HAP-1 (cell line): ENCODE data around the gene NOX4.

ENCODE experiments used
- DNase-seq, 2 experiments: peaks; one replicate each; pipeline ENCODE4 v3.0.0-alpha.2; 2016 to 2020; ENCODE audit warnings: low spot score in 2 of 2
- H3K27me3 ChIP-seq: fragments of 250-450 bp; sonication (Bioruptor Pico); 2 replicates; pipeline ENCODE4 v1.5.1; 2020; ENCODE audit warnings: low read depth, mild to moderate bottlenecking, moderate library complexity
- H3K36me3 ChIP-seq: fragments of 250-450 bp; sonication (Bioruptor Pico); replicated peaks from 2 replicates; pipeline ENCODE4 v1.5.1; 2020; ENCODE audit warnings: mild to moderate bottlenecking
- H3K4me1 ChIP-seq: fragments of 250-450 bp; sonication (Bioruptor Pico); 2 replicates; pipeline ENCODE4 v1.5.1; 2020; ENCODE audit warnings: mild to moderate bottlenecking
- H3K4me3 ChIP-seq: fragments of 250-450 bp; sonication (Bioruptor Pico); 2 replicates; pipeline ENCODE4 v1.5.1; 2020; ENCODE audit warnings: mild to moderate bottlenecking, moderate library complexity
- H3K9me3 ChIP-seq: fragments of 250-450 bp; sonication (Bioruptor Pico); 2 replicates; pipeline ENCODE4 v1.5.1; 2020; ENCODE audit warnings: mild to moderate bottlenecking, moderate library complexity
- in situ Hi-C: fragments of 300-500 bp; cut with MboI; formaldehyde crosslinking; loops from 3 replicates; pipeline ENCODE4 v1.14.3; 2020; ENCODE audit warnings: low sequenced_read_pairs, inconsistent platforms, mixed read lengths

NOX4 gene

DNA sequence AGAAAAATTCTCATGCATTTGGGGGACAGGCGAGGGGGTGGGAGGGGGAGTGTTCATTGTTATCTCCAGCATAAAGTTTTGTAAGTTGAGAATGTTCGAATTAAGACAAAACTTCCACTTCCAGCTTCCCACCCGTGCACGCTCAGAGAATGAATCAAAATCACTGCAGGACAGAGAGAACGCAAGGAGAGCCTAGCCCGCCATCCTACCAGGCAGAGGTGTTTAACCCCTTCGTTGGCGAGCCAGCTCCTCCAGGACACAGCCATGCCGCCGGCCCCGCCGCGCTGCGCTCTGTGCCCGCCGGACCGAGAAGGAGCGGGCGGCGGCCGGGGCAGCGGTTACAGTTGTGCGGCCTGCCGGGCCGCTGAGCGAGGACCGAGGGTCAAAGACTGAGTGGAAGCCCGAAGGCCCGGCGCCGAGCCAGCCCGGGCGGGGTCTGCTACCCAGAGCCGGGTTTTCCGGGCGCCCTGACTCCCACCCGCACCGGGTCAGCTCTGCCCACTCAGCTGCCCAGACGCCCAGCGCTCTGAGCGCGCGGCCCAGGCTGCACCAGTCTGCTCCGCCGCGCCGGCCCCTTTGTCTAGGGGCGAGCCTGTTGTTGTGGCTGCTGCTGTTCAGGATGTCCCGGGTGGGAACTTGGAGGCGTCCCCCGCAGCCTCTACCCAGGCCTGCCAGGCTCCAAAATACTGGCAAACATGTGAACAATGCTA lies at the start of gene NOX4:
NOX4 (minus strand) TSS at position 395 of the 710 bp plus-strand sequence; CDS start at position 266, 129 bp downstream.
- no peaks in the 10 kb centered on the region for H3K9me3 ChIP-seq
- in situ Hi-C loops: no loop called here
- H3K36me3 ChIP-seq: no peaks in the 10 kb centered on the region
- H3K4me3 ChIP-seq: no peak within 1 kb of the TSS
- H3K4me1 ChIP-seq: no peaks in the 10 kb centered on the region
- no peak for DNase-seq
- H3K27me3 ChIP-seq: peaks cover 29% of the 10 kb centered on the region

DNA sequence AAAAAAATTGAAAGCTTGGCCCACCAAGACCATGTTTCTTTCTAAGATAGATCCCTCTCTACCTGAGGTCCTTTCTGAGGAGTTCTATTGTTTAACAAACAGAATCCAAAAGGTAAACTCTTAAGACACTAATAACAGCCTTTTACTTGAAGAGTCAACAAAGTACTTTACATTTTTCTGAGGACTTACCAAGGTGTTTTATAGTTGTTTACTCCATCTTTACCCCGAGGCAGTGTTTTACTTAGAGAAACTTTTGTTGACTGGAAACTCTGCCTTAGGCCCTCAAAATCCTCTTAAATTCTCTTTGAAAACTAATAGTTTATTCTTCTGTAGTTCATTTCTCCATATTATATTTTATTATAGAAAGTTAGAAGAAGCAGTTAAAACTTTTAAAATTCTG lies 49.7 kb upstream of the NOX4 start:
- DNase-seq: no peak
- Histone ChIP-seq H3K4me3 (no peak overlapping the region), H3K4me1 (no peaks in the 10 kb centered on the region), H3K9me3 (no peaks in the 10 kb centered on the region), H3K27me3 (no peaks in the 10 kb centered on the region), H3K36me3 (no peaks in the 10 kb centered on the region)
- in situ Hi-C loops: no loop called here

DNA sequence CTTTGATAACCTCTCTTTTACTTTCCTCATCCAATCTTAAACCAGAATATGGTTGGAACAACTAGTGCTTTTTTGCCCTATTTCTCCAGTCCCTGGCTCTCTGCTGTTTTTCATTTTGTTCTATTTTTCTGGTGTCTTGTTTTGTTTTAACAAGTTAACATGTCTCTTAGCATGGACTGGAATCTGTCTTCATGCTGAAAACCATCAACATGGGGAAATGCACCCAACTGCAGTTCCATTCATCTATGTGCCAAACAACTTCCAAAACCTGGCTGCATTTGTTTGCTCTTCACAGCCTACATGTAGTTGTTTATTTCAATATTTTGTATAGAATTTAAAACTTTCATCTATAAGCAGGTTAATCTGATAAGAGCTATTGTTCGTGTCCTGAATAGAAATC lies 46.8 kb upstream of the NOX4 start:
- Histone ChIP-seq H3K9me3 (no peaks in the 10 kb centered on the region), H3K4me3 (no peak overlapping the region), H3K4me1 (no peaks in the 10 kb centered on the region), H3K27me3 (no peaks in the 10 kb centered on the region), H3K36me3 (no peaks in the 10 kb centered on the region)
- DNase-seq: no peak
- in situ Hi-C loops: no loop called here

DNA sequence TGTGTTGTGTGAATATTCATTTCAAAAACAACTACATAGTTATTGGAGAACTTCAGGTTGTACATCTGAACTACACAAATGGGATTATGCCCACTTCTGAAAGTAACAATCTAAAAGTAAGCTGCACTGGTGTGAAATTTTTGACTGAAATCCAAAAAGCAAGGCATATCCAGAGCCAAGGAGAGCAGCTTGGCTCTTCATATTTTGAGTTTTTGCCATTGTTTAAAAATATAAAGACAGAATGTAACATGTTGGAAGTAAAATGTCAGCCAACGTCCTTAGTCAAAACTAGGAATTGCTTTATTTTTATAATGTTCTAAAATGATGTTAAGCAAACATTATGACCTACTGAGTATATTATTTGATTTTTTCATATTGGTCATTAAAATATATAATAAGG lies 45.8 kb upstream of the NOX4 start:
- H3K27me3 ChIP-seq: no peaks in the 10 kb centered on the region
- in situ Hi-C loops: no loop called here
- no peaks in the 10 kb centered on the region for H3K9me3 ChIP-seq
- DNase-seq: no peak
- H3K36me3 ChIP-seq: no peaks in the 10 kb centered on the region
- H3K4me1 ChIP-seq: no peaks in the 10 kb centered on the region
- H3K4me3 ChIP-seq: no peak overlapping the region

DNA sequence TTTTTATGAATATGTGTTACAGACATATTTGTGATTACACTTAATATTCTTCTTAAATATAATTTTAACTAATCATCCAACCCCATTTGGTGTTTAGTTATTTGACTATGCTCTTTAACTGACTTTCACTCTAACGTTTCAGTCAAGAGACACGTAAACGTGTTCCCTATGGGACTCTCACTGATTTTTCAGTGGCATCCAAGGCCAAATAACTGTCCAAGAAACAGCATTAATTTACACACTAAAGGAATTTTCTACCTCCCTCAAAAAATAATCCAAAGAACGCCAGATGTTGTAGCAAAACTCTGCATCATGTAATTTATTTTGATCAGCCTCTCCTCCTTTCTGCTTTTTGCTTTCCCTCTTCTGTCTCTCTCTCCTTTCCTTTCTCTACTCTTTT lies 44.0 kb upstream of the NOX4 start:
- Histone ChIP-seq H3K9me3 (no peaks in the 10 kb centered on the region), H3K36me3 (no peaks in the 10 kb centered on the region), H3K4me3 (no peak overlapping the region), H3K27me3 (no peaks in the 10 kb centered on the region), H3K4me1 (no peaks in the 10 kb centered on the region)
- no peak for DNase-seq
- in situ Hi-C loops: no loop called here

DNA sequence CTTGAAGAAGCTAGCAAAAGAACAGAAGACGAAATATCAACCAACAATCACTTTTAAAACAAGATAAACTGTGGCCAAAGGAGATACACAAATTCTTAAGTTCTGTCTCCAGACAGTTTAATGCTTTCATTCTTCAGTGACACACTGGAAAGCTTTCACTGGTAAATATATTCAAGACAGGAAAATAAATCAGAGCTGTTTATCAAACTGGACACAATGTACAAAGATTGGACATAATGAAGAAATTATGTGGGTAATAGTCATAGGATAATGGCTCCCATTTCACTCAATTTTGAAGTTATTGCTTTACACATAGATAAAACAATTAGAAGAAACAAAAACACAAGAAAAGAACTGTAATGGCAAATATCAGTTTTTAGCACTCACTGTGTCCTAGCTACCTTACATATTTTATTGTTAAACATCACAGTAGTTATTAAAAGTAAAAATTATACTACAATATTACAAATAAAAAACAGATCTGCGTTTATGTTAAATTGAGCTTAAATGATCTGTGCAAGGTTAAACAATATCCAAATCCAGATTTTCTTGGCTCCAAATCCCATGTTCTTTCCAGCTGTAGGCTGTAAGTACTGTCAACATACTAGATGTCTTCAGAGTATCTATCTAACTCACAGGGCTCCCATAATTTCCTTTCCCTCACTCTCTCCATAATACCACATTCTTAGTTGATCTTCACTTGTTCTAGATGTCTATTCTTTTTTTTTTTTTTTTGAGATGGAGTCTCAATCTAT lies 38.6 kb upstream of the NOX4 start:
- no peak for DNase-seq
- no peaks in the 10 kb centered on the region for H3K9me3 ChIP-seq
- H3K36me3 ChIP-seq: no peaks in the 10 kb centered on the region

DNA sequence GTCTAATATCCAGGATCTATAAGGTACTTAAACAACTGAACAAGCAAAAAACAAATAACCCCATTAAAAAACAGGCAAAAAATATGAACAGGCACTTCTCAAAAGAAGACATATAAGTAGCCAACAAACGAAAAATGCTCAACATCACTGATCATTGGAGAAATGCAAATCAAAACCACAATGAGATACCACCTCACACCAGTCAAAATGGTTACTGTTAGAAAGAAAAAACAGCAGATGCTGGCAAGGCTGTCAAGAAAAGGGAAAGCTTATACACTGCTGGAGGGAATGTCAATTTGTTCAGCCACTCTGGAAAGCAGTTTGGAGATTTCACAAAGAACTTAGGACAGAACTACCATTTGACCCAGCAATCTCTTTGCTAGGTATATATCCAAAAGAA lies 30.6 kb upstream of the NOX4 start:
- no peaks in the 10 kb centered on the region for H3K27me3 ChIP-seq
- DNase-seq: no peak
- H3K4me3 ChIP-seq: no peak overlapping the region
- H3K4me1 ChIP-seq: no peaks in the 10 kb centered on the region
- H3K9me3 ChIP-seq: no peaks in the 10 kb centered on the region
- no peaks in the 10 kb centered on the region for H3K36me3 ChIP-seq
- in situ Hi-C loops: no loop called here

More for the DNA sequence above, 38.6 kb upstream of the NOX4 start:
- H3K4me1 ChIP-seq: no peaks in the 10 kb centered on the region
- H3K27me3 ChIP-seq: no peaks in the 10 kb centered on the region
- in situ Hi-C loops: no loop called here
- H3K4me3 ChIP-seq: no peak overlapping the region

DNA sequence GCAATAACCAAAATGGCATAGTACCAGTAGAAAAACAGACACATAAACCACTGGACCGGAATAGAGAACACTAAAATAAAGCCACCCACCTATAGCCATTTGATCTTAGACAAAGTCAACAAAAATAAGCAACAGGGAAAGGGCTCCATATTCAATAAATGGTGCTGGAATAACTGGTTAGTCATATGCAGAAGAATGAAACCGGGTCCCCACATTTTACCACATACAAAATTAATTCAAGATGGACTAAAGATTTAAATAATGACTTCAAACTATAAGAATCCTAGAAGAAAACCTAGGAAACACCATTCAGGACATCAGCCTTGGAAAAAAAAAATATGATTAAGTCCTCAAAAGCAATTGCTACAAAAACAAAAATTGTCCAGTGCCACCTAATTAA lies 30.1 kb upstream of the NOX4 start:
- H3K27me3 ChIP-seq: no peaks in the 10 kb centered on the region
- H3K4me1 ChIP-seq: no peaks in the 10 kb centered on the region
- no peaks in the 10 kb centered on the region for H3K9me3 ChIP-seq
- H3K4me3 ChIP-seq: no peak overlapping the region
- H3K36me3 ChIP-seq: no peaks in the 10 kb centered on the region
- in situ Hi-C loops: no loop called here
- DNase-seq: no peak

DNA sequence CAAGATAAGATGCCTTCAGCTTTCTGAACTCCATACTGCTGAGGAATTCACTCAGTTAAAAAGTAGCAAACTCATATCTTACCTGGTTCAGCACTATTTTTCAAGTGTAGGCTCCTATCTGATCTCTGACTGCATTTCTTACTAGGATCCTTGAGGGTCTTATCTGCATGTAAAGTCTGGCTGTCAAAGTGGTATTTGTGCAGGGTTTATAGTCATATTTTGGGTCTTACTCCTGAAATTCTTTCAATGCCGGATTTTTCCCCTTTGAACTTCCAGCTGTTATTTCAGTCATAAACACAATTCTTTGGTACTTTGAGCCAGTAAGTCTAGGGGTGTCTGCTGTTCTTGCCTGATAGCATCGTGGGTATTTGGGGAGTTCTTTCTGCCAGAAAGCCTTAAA lies 25.3 kb upstream of the NOX4 start:
- DNase-seq: no peak
- Histone ChIP-seq H3K27me3 (no peaks in the 10 kb centered on the region), H3K36me3 (no peaks in the 10 kb centered on the region), H3K9me3 (no peaks in the 10 kb centered on the region), H3K4me1 (no peaks in the 10 kb centered on the region), H3K4me3 (no peak overlapping the region)
- in situ Hi-C loops: no loop called here

DNA sequence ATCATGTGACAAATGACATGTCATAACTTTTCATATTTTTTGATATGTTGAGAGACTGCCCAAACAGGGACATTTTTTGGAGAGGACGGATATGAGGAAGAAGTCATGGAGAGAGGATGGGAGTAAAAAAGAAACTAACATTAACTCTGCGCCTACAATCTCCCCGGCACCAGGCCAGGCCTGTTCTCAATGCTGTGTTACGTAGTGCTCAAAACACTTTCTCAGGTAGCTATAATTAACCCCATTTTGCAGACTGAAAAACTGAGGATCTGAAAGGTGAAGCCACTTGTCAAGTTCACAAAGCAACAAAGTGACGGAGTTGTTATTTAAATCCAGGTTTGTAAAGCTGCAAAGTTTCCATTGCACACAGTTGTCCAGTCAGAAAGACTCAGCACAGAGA lies 17.4 kb upstream of the NOX4 start:
- Histone ChIP-seq H3K9me3 (no peaks in the 10 kb centered on the region), H3K4me3 (no peak overlapping the region), H3K27me3 (no peaks in the 10 kb centered on the region), H3K36me3 (no peaks in the 10 kb centered on the region), H3K4me1 (no peaks in the 10 kb centered on the region)
- in situ Hi-C loops: no loop called here
- DNase-seq: no peak

DNA sequence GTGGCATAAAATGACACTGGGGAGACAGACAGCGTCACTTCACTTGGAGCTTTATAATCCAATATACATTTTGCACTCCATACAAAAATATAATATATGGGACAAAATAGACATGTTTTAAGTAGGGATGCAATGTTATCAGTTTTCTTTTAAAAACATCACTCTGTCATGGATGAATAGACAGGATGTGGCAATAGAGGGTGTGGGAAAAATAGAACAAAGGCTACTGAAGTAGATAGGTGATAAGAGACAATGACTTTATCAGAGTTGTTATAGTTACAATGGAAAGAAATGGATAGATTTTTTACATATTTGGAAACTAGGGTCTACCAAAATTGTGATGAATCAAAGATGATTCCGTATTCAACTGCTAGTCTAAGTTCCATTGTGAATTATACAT lies 13.1 kb upstream of the NOX4 start:
- no peaks in the 10 kb centered on the region for H3K9me3 ChIP-seq
- in situ Hi-C loops: no loop called here
- H3K4me1 ChIP-seq: no peaks in the 10 kb centered on the region
- H3K27me3 ChIP-seq: no peaks in the 10 kb centered on the region
- DNase-seq: no peak
- no peak overlapping the region for H3K4me3 ChIP-seq
- H3K36me3 ChIP-seq: no peaks in the 10 kb centered on the region

DNA sequence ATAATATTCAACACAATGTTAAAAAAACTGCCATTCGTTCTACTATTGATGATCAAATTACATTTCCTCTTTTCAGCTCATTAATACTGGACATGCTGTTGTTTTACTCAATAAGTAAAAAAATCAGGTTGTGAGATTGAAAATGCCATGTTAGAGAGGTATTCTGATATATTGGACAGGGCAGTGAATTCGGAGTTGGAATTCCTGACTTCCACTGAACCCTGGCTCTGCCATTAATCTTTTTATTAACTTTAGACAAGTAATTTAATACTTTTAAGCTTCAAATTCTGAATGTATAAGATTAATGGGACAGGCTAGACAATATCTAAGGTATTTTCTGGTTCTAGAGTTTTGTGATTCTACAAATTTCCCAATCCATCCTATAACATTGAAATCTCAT lies 12.2 kb upstream of the NOX4 start:
- H3K9me3 ChIP-seq: no peaks in the 10 kb centered on the region
- no peaks in the 10 kb centered on the region for H3K36me3 ChIP-seq
- no peaks in the 10 kb centered on the region for H3K4me1 ChIP-seq
- no peaks in the 10 kb centered on the region for H3K27me3 ChIP-seq
- H3K4me3 ChIP-seq: no peak overlapping the region
- no peak for DNase-seq
- in situ Hi-C loops: no loop called here

DNA sequence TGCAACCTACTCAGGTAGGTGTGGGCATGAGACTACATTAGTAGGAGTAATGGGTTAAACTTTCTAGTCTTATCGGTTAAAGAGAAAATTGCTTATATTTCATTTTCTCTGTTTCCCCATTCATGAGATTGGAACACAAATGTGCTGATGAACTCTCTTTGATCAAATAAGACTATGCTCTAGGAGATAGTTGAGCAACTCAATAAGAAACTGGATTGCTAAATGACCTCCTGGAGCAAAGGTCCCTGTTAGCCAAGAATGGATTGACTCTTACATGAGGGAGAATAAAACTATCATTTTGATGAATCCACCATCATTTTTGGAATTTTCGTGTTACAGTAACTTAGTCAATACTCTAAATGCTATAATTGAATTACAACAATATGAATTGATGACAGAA lies 11.1 kb upstream of the NOX4 start:
- no peak overlapping the region for H3K4me3 ChIP-seq
- H3K27me3 ChIP-seq: no peaks in the 10 kb centered on the region
- in situ Hi-C loops: no loop called here
- H3K36me3 ChIP-seq: no peaks in the 10 kb centered on the region
- DNase-seq: no peak
- no peaks in the 10 kb centered on the region for H3K9me3 ChIP-seq
- H3K4me1 ChIP-seq: no peaks in the 10 kb centered on the region

DNA sequence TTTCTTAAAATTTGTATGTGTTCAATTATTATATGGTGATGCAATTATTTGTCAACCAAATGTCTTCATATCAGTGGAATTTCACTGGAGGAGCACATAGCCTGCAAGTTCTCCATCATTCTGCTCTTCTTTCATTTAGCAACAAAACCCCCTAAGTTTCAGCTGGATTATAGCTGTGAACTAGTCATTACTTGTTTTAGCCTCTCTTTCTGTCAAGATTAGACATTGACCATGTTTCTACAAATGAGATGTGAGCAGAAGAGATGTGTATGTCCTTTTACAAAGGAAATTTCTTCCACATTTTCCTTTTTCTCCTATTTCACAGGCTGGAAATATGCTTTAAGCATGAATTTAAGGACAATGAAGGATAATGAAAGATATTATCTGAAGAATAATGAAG lies 9.2 kb upstream of the NOX4 start:
- DNase-seq: no peak
- Histone ChIP-seq H3K4me3 (no peak overlapping the region), H3K4me1 (no peaks in the 10 kb centered on the region), H3K36me3 (no peaks in the 10 kb centered on the region), H3K27me3 (no peaks in the 10 kb centered on the region), H3K9me3 (no peaks in the 10 kb centered on the region)
- in situ Hi-C loops: no loop called here
